GM19238 (cell line): ENCODE results near the gene GRIK4.

Experiments
- DNase-seq: peaks from one replicate; pipeline ENCODE4 v3.0.0; 2011; ENCODE audit warnings: low spot score; ENCODE audit not compliant: insufficient read length

The GRIK4 gene

DNA sequence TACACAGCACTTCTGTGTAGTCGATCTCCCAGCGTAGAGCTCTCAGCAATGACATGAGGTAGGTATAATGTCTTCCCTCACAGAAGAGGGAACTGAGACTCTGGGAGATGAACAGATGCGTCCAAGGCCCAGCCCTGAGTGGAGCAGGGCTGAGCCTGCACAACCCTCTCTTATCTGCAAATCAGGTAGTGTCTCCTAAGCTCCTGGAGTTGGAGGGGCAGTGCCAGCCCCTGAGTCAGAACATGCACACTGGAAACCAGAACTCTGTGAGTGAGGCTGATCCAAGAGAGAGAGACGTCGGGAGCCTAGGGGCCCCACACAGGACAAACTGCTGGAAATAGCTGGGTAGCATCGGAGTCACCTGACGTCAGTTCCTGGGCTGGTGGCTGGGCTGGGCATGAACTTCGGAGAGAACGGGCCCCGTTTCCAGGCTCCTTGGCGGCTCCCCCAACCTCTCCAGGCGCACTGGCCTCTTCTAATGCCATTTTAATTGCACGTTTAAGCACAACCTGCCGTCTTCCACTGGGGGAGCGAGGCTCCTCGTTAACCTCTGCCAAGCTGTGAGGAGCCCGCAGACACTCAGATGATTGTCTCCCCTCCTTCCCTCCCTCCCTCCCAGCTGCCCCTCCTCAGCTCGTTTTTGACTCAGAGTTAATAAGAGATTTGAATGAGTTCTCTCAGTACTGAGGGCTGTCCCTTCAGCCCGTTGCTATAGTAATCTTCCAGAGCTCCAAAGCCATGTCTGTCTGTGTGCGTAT is 321.1 kb downstream of the GRIK4 start:
- no peak for DNase-seq

DNA sequence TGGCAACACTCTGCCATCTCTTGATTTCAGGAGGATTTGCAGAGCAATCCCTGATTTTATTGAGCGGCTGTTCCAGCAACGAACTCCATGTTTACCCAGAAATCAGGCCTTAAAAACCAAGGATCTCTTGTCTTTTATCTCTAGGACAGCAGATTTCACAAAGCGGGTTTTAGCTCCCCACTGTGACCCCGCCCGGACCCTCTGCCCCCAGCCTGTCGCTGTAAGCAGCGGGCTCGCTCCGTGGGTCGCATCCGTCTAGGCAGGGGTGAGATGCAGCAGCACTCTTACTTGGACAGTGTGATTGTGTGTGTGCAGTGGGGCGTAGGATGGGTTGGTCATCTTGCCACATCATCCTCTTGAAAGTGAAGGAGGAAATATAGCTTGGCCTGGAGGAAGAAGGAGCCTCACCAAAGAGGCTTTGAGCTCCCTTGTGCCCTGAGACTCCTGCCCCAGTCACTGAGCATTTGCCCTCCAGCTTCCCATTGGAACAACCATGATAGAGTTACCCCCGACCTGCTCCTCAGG is 323.2 kb downstream of the GRIK4 start:
- DNase-seq = no peak

DNA sequence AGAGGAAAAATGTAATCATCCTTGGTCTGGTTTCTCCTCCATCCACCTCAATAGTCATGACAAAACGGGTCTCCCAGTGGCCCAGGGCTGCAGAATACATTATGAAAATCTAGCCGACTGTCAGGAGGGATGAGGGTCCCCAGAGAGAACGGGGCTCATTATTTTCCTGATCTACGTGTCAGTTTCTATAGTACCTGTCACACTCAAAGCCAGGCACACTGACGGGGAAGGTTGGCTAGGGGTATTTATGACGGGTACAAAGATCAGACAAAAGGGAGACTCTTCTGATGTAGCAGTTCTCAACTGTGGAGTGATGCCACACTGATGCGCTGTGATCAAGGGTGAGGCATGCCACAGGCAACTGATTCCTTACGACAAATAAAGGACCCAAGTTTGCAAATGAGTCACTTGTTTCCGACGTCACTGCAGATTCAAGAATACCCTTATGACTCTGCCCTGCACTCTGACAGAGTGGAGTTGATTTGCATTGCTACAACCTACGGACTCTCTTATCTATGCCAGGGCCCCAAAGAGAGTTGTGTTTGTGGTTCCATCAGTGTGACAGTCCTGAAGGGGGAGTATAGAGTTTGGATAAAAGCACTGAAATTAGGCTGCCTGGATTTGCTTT is 324.2 kb downstream of the GRIK4 start:
- DNase-seq = peak; percentile 35

DNA sequence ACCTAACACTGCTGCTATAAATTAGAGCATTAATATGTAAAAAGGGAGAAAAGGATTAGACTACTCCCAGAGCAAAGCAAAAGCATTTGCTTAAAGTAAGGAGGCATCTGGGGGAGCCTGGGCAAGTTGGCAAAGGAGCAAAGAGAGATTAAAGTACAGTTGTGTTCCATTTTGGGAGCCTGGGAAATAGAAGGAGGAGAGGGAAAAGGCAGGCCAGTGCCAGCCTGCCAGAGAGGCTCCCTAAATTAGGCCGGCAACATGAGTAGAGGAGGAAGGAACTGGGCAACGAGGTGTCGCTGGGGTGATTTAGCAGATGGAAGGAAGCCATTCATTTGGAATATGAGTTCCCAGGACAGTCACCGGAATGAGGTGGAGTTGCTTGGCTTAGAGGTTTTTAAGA is 326.1 kb downstream of the GRIK4 start:
- DNase-seq = no peak

DNA sequence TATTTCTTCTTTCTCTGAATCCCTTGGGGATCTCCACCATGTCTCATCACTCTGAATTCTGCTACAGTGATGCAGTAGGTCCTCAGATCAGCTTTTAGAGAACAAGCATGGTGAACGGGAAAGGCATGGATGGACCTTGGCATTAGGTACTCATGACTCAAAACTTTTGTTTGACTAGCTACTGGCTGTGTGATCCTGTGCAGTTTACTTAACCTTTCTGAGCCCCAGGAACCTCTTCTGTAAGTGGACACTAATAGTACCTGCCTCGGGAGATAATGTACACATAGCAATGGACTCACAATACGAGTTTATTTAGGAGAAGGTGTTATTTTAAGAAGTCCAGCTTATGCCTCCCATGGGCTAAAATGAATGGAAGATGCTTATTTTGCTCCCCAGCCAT is 327.7 kb downstream of the GRIK4 start:
- no peak for DNase-seq

DNA sequence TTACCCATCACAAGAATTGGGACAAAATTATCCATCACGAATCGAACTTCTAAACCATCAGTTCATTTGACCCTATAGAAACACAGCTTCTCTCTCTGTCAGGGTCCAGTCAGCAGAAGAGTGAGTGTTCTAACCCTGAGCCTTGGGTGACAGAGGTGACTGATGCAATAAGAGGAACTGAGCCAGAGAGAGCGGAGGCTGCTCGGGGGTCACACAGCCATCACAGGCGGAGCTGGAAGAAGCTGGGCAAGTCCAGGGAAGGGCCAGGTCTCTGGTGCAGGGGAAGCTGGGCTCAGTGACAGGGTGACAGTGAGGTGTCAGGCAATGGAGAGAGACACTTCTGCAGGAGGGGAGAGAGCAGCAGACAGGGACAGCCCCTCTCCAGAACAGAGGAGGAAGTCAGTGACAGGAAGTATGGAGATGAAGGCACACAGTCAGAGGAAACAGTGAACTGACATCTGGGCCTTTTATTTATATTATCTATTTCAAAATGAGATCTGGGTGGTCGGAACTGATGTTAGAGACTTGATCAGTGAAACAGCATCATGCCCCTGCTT is 328.4 kb downstream of the GRIK4 start:
- no peak for DNase-seq

DNA sequence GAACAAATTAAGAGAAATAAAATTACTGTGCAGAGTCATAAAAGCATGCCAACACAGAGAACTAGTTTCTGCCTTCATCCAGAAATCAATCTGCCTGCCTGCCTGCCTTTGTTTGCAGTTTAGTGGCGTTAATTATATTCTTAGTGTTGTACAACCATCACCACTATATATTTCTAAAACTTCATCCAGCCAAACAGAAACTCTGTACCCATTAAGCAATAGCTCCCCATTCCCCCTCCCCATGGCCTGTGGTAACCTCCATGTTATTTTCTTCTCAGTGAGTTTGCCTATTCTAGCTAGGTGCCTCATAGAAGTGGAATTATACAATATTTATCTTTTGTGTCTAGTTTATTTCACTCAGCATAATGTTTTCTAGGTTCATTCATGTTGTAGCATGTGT is 329.1 kb downstream of the GRIK4 start:
- DNase-seq = no peak

DNA sequence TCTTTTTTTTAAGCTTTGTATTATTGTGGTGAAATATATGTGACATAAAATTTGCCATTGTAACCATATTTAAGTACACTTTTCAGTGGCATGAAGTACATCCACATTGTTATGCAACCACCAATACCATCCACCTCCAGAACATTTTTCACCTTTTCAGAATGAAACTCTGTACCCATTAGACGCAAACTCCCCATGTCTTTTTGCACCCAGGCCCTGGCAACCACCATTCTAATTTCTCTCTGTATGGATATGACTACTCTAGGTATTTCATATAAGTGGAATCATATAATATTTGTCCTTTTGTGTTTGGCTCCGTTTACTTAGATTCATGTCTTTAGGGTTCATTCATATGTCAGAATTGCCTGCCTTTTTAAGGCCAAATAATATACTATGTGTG is 329.5 kb downstream of the GRIK4 start:
- DNase-seq = no peak

DNA sequence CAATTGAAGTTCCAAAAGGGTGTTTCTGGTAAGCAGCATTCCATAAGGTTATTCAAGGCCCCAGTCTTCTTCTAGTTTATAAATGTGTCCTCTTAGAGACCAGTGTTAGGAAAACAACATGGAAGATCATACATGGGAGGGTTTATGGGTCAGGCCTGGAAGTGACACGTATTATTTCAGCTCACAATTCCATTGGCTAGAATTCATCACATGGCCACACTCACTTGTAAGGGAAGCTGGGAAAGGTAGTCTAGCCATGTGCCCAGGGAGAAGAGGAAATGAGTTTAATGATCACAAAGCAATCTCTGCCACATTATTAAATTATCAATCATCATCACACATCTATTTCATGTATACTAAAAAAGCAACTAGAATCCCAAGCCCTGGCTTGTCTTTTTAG is 330.6 kb downstream of the GRIK4 start:
- DNase-seq = no peak

DNA sequence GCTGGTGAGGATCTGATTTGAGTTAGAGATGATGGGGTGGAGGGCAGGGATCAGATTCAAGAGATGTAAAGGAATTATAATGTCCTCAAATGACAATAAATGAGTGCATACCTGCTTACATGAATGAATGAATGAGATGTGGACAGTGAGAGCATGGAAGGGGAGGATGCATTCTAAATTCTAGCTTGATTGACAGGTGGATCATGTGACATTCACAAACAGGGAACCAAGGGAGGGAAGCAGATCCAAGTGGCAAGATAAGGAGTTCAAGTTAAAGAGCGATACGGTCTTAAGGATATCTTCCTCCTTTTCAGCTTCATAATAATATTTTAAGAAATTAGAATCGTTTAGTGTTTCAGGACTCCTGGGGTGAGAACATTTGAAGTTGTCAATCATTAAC is 341.9 kb downstream of the GRIK4 start:
- no peak for DNase-seq

DNA sequence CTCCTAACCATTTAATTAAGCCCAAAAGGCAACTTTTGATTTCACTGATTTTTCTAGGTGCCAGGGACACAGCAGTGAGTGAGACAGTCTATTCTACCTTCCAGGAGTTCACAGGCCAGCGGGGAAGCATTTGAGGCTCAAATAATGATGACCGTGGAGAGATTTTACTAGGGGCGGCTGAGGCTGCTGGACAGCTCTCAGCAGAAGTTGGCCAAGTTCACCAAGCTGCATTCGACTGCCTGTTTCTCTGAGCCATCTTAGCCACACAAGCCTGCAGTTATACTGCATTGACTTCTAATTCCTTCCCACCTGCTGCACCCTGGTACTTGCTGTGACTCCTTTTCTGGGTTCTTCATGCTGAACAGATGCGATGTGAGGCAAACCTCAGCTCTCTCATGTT is 343.4 kb downstream of the GRIK4 start:
- no peak for DNase-seq

DNA sequence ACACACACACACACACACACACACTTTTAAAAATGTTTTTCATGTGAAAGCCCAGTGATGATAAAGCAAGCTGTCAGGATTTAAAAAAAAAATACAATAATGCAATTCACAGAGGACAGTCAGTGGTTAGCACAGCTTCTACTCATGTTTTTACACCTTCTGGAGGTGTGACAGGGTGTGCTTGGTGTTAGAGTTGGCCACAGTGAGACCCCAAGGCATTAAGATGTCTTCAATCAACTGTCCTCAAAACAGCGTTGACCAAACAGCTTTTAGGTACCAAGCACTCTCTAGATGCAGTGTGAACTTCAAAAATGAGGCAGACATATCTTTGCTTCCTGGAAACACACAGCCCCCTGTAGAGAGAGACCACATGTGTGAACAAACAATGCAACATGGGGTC is 346.0 kb downstream of the GRIK4 start:
- no peak for DNase-seq

DNA sequence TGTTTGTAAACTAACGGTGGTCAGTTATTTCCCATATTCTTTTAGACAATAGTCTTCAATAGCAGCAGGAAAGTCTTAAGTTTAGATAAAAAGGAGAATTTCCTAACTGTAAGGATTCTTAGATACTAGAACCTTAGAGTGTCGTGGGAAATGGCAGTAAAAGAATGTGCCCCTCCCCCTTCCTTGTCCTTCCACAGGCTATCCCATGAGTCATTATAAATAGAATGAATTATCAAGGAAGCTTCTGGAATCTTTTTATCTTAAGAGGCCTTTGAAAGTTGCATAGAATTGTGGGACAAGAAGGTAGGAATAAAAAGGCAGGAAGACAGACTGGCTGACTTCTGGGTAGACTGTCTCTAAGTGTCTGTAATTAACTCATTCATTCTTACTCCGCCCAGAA is 347.2 kb downstream of the GRIK4 start:
- DNase-seq = no peak

DNA sequence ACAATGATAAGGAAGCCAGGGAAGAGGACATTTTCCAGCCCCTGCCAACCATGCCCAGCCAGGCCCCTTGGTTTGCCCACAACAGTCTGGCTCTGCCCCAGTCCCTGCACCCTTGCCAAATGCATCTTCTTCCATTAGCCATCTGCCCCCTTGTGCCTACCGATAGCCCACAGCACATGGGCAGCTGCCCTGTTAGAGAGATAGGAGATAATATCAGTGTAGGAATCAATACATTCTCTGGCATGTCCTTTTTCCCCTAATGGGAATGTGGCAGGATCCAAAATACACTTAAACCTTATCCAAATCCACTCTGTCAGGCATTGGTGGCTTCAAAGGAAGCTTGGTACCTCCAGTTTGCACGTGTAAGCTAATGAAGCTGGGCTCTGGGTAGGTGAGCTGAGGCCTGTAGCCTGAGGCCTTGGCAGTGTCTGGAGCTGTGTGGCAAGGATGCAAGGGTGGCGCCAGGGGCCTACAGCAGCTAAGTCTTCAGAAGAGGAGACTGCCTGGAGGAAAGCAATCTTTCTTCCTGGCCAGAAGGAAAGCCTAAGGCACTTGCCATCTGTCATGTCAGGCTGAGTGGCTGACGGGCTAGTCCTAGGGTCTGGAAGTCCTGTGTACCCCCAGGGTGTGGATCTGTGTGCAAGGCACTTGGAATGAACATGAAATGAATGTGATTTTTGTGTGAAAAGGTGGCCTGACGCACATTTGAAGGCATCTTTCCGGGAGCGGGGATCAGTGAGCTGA is 348.2 kb downstream of the GRIK4 start:
- no peak for DNase-seq

DNA sequence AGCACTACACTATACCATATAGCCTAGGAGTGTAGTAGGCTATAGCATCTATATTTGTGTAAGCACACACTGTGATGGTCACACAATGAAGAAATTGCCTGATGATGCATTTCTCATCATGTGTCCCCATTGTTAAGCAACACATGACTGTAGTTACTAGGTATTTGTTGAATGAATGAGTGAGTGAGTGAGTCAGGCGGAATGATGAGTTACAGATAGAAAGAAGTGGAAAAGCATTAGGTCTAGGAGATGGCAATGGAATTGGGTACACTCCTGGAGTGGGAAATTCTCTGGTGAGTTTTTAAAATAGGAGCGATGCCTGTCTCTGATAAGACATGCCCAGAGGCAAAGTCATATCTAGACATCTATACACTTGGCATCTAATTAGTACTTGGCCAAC is 351.8 kb downstream of the GRIK4 start:
- DNase-seq = no peak

DNA sequence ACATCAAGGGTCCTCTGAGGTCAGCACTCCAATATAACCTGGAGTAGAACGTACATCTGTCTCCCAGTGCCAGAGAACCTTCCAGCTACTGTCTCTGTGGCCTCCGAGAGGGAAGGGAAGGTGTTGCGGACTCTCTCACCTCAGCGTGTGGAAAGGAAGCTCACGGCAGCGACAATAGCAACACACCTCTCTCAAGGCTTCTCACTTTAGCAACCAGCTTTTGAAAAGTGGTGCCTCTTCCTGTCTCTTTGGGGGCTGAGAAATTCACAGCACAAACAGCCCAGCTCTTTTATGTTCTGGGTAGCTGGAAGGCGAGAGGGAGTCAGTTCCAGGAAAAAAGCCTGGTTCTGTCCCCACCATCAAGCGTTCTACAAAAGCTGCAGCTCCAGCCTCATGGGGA is 355.5 kb downstream of the GRIK4 start:
- no peak for DNase-seq

DNA sequence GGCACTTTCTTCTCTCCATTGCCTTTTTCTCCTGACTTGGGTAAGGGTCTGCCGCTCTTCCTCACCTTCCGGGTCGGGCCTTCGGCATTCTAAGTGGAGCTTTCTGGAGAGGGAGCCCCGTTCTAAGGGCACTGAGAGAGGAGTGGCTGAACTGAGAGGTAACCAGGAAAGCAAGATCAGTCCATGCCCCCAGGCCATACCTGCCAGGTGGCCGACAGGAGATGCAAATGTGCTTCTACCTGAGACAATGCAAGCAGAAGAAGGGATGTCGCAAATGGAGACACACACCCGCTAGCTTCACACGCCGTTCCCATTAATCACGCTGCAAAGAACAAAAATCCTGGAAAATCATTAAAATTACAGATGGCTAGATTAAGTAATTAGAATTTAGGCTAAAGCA is 356.0 kb downstream of the GRIK4 start:
- no peak for DNase-seq

DNA sequence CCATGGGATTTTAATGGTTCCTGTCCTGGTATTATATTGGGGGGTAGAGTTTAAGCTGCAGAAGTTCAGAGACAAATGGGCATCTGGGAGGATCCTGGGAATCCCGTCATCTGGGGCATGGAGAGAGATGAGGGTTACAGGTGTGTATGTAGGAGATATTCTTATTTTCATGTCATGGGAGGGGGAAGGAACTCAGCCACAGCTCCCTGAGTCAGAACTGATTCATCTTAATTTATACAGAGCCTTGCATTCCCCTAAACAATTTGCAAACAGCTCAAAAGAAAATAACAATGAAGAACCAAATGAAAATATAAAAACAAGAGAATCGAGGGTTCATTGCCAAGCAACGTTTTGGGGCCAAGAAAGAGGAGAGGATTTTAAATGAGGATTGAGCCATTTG is 356.4 kb downstream of the GRIK4 start:
- no peak for DNase-seq

DNA sequence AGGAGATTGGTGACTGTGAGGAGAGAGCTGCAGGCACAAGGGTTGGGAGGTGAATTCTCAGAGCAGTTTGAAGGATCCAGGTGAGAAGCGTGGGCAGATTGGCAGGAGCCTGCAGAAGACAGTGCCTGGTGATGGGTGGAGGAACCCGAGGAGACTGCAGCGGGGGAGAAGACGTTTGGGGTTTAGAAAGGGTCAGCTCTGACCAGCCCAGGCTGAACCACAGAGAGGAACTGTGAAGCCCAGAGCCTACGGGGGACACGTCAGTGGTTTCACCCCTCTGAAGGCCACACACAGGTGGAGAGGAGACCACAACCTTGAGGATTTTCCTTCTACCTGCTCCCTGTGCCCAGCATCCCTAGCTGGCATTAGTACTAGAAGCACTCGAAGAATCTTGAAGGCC is 357.5 kb downstream of the GRIK4 start:
- DNase-seq = no peak

DNA sequence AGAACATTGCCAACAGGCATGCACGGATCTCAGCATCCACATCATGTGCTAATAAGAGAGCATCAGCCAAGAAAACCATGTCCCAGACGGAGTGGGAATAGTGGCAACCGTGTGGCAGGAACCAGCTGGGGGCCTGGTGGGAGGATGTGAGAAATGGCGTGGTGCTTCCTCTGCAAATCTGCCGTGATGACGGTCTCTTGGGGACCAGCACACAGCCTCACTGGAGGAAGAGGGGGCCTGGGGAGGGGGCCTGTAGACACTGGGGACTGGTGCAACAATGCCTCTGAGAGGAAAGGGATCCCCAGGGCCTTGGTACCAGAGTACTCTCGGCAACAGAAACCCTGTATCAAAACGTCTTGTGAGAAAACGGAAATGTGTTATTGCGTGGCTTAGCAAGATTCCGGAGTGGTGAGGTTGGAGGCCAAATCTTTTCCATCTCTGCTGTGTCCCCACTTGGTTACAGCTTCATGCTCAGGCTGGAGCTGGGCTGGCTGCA is 358.0 kb downstream of the GRIK4 start:
- DNase-seq = peak; percentile 32

DNA sequence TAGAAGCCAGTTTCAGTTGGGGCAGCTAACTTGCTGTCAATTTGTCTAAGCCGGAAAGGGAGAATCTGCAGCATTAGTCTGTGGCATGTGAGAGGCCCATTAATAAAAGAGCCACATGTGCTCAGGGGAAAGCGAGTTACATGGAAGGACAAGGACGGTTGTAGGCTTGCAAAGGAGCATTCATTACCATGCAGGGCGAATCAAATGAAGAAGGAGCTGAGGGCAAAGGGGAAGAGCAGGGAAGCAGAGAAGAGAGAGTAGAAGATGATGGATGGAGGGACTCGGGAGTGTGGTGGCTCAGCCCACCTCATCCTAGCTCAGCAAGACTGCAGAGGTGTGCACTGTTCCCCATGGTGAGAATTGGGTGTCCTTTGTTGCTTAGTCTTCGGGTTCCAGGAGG is 359.6 kb downstream of the GRIK4 start:
- DNase-seq = no peak

DNA sequence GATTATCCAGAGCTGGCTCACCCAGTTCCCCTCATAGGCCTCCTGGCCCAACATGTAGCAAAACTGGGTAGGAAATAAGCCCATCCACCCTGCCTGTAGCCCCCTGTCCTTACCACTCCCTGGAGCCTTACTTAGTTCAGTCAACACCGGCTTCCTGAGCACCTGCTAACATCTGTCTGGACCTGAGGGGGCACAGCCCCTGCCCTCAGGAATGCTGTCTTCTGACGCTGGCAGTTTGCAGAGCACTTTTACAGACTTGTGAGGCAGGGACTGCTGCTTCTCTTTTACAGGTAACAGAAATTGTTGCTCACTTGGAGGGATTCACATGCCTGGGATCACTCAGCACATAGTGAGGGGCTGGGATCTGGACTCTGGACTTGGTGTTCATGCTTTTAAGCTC is 360.4 kb downstream of the GRIK4 start:
- no peak for DNase-seq
